Measurements from ENCODE around the gene NCAM1.

DNA sequence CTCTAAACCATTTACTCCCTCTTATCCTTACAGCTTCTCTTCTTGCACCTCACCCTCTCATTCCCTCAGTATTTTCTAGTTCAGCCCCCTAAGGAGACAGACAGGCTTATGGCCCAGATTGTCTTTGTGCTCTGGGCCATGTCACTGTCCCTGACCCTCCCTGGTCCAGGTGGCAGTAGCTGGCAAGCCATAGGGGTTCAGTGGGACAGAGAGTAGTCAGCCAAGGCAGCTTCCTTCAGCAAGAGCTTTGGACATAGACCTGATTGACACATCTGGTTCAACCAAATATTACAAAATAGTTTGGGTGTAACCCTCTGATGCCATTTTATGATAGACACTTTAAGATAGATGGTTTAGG lies 53.9 kb downstream of the NCAM1 start:
- TF ChIP-seq, protein P1, sequence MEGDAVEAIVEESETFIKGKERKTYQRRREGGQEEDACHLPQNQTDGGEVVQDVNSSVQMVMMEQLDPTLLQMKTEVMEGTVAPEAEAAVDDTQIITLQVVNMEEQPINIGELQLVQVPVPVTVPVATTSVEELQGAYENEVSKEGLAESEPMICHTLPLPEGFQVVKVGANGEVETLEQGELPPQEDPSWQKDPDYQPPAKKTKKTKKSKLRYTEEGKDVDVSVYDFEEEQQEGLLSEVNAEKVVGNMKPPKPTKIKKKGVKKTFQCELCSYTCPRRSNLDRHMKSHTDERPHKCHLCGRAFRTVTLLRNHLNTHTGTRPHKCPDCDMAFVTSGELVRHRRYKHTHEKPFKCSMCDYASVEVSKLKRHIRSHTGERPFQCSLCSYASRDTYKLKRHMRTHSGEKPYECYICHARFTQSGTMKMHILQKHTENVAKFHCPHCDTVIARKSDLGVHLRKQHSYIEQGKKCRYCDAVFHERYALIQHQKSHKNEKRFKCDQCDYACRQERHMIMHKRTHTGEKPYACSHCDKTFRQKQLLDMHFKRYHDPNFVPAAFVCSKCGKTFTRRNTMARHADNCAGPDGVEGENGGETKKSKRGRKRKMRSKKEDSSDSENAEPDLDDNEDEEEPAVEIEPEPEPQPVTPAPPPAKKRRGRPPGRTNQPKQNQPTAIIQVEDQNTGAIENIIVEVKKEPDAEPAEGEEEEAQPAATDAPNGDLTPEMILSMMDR (conservative IDR thresholded peaks at IDR 0.05 in 1 of 2, IDR thresholded peaks at IDR 0.05 in 1 of 2; ENCODE audit: low read depth in 1 of 2, low read length in 2 of 2): no peak
- TF ChIP-seq EZH2 (IDR thresholded peaks at IDR 0.05; ENCODE audit: low read length, missing control alignments): no peak

All from fibroblast of lung (primary cell).